Gastrocnemius medialis (tissue), 4 donors: ENCODE measurements around the gene NRG3. TPM values are rescaled to one million over a fixed set of nuclear protein-coding genes. Genes with fewer than 3 reads are reported as not detected.

Source experiments
- ATAC-seq, 2 donors: fragments of 150-250 bp; one replicate each; pipeline ENCODE4 v1.9.1; 2016
- DNase-seq, 2 donors: peaks; one replicate each; pipeline ENCODE4 v3.0.0-alpha.2; 2019
- H3K27ac ChIP-seq, 4 donors: fragments of 200-600 bp; sonication (generic); 1 replicate in 1 of 4; 2 replicates in 3 of 4; pipeline ENCODE4 v1.5.1; 2016 to 2018; ENCODE audit warnings: mild to moderate bottlenecking in 2 of 4, moderate library complexity in 1 of 4
- H3K27me3 ChIP-seq, 3 donors: fragments of 200-600 bp; sonication (generic) in 2 of 3; 1 replicate in 1 of 3; 2 replicates in 2 of 3; pipeline versions ENCODE4 v1.5.1 to v1.6.0; 2016 to 2019; ENCODE audit warnings: mild to moderate bottlenecking in 1 of 3, moderate library complexity in 1 of 3
- H3K36me3 ChIP-seq, 2 donors: fragments of 200-600 bp; sonication (generic) in 1 of 2; one replicate each; pipeline ENCODE4 v1.5.1; 2017 to 2018
- H3K4me1 ChIP-seq, 2 donors: fragments of 200-600 bp; sonication (generic) in 1 of 2; one replicate each; pipeline ENCODE4 v1.5.1; 2016 to 2017; ENCODE audit warnings: mild to moderate bottlenecking in 2 of 2
- H3K4me3 ChIP-seq, 4 donors: fragments of 200-600 bp; sonication (generic) in 3 of 4; 1 replicate in 1 of 4; 2 replicates in 3 of 4; pipeline ENCODE4 v1.5.1; 2016 to 2019; ENCODE audit warnings: mild to moderate bottlenecking in 2 of 4
- H3K9me3 ChIP-seq, 3 donors: fragments of 200-600 bp; sonication (generic) in 2 of 3; 1 replicate in 1 of 3; 2 replicates in 2 of 3; pipeline ENCODE4 v1.5.1; 2016 to 2019
- POLR2A ChIP-seq, 2 donors: fragments of 450-650 bp; IDR thresholded peaks; one replicate each; pipeline ENCODE4 v1.6.1; 2017; ENCODE audit warnings: antibody characterized with exemption in 2 of 2, mild to moderate bottlenecking in 2 of 2, moderate library complexity in 2 of 2
- in situ Hi-C, 4 donors: fragments of 200-750 bp; cut with MboI; loops; one replicate each; pipeline versions ENCODE4 v1.15.0 to v1.8.0; 2017; ENCODE audit warnings: low sequenced_read_pairs in 4 of 4
- intact Hi-C: fragments of 100-400 bp; cut with DNase I; formaldehyde crosslinking; loops from one replicate; pipeline ENCODE4 v1.15.1; 2023; ENCODE audit warnings: low total_unique reads
- total RNA-seq, 4 donors: library from RNA; depleted of rRNA; stranded (reverse); fragments of >200 nt; gene quantifications; one replicate each; pipeline versions ENCODE4 v1.1.0 to v1.2.3, GENCODE V29; 2016
- TF ChIP-seq, protein P1 (sequence below), 5 experiments: fragments of 450-650 bp in 3 of 5; fragments of 200-600 bp in 2 of 5; sonication (generic) in 2 of 5; IDR thresholded peaks in 4 of 5; conservative IDR thresholded peaks in 1 of 5; 1 replicate in 4 of 5; 2 replicates in 1 of 5; pipeline ENCODE4 v1.5.1; 2016 to 2019; ENCODE audit warnings: antibody characterized with exemption in 5 of 5, mild to moderate bottlenecking in 3 of 5, moderate library complexity in 3 of 5

NRG3 gene
- total RNA-seq, 4 donors from 2014 or later, result not detected

GRCh38 chr10:82932451-82932850 is 1057.5 kb downstream of the NRG3 start:
- Histone ChIP-seq H3K4me1 (no peaks in the 10 kb centered on the region), H3K9me3 (no peaks in the 10 kb centered on the region), H3K27me3 (no peaks in the 10 kb centered on the region), H3K4me3 (no peak overlapping the region), H3K27ac (no peak overlapping the region), H3K36me3 (no peaks in the 10 kb centered on the region)
- TF ChIP-seq, protein P1, sequence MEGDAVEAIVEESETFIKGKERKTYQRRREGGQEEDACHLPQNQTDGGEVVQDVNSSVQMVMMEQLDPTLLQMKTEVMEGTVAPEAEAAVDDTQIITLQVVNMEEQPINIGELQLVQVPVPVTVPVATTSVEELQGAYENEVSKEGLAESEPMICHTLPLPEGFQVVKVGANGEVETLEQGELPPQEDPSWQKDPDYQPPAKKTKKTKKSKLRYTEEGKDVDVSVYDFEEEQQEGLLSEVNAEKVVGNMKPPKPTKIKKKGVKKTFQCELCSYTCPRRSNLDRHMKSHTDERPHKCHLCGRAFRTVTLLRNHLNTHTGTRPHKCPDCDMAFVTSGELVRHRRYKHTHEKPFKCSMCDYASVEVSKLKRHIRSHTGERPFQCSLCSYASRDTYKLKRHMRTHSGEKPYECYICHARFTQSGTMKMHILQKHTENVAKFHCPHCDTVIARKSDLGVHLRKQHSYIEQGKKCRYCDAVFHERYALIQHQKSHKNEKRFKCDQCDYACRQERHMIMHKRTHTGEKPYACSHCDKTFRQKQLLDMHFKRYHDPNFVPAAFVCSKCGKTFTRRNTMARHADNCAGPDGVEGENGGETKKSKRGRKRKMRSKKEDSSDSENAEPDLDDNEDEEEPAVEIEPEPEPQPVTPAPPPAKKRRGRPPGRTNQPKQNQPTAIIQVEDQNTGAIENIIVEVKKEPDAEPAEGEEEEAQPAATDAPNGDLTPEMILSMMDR (IDR thresholded peaks at IDR 0.05 in 4 of 5, conservative IDR thresholded peaks at IDR 0.05 in 1 of 5), result no peak
- TF ChIP-seq POLR2A (IDR thresholded peaks at IDR 0.05), result no peak
- no peak for DNase-seq
- ATAC-seq, result no peak
- intact Hi-C loops, result no loop called here
- in situ Hi-C loops, result no loop called here

GRCh38 chr10:82934429-82934828 is 1059.4 kb downstream of the NRG3 start:
- DNase-seq, result no peak
- H3K4me3 ChIP-seq, result no peak overlapping the region
- ATAC-seq, result no peak
- in situ Hi-C loops, result no loop called here
- no peak overlapping the region for H3K27ac ChIP-seq
- H3K9me3 ChIP-seq, result no peaks in the 10 kb centered on the region
- intact Hi-C loops, result no loop called here
- H3K36me3 ChIP-seq, result no peaks in the 10 kb centered on the region
- no peaks in the 10 kb centered on the region for H3K27me3 ChIP-seq
- H3K4me1 ChIP-seq, result no peaks in the 10 kb centered on the region
- TF ChIP-seq POLR2A (IDR thresholded peaks at IDR 0.05), result no peak
- TF ChIP-seq, protein P1 (IDR thresholded peaks at IDR 0.05 in 4 of 5, conservative IDR thresholded peaks at IDR 0.05 in 1 of 5), result no peak

DNA sequence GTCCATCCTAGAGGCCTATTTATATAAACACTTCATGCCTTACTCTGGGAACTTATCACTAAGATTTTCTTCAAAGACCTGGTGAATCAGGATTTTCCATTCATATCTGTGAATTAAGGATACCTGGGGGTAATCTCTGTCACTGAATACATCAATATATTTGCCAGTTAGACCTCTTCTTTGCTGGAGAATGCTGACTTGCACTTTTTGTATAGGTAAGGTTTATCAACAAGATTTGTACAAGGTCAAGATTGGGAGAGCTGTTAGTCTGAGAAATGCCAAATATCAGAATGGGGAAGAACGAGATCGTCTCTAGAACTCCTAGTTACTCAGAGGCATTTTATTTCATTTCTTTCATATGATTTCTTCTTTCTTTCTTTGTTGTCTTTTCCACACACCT is 1060.0 kb downstream of the NRG3 start:
- Histone ChIP-seq H3K4me1 (no peaks in the 10 kb centered on the region), H3K27me3 (no peaks in the 10 kb centered on the region), H3K27ac (no peak overlapping the region), H3K9me3 (no peaks in the 10 kb centered on the region), H3K4me3 (no peak overlapping the region), H3K36me3 (no peaks in the 10 kb centered on the region)
- intact Hi-C loops (no loop called here), in situ Hi-C loops (no loop called here)
- TF ChIP-seq, protein P1 (IDR thresholded peaks at IDR 0.05 in 4 of 5, conservative IDR thresholded peaks at IDR 0.05 in 1 of 5), result no peak
- no peak for TF ChIP-seq POLR2A (IDR thresholded peaks at IDR 0.05)
- ATAC-seq (no peak), DNase-seq (no peak)

DNA sequence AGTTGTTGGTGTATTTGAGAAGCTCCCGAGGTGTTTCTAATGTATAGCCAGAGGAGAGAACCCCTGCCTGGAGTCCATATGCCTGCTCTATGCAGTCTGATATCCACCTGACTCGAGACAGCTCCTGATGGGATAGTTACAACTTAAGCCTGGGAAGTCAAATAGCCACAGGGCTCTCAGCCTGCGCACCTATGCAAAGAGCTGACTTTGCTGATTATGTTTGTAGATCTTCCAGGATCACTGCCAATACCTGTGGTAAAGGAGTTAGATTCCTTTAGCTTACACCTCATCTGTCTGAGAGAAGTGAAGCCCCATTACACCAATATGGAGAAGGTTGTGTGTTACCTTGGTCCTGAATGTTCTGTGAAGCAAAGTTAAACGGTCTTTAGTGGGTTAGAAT is 1063.3 kb downstream of the NRG3 start:
- ATAC-seq (no peak), DNase-seq (no peak)
- intact Hi-C loops, result no loop called here
- no peak overlapping the region for H3K27ac ChIP-seq
- in situ Hi-C loops, result no loop called here
- no peaks in the 10 kb centered on the region for H3K9me3 ChIP-seq
- TF ChIP-seq, protein P1 (IDR thresholded peaks at IDR 0.05 in 4 of 5, conservative IDR thresholded peaks at IDR 0.05 in 1 of 5), result no peak
- TF ChIP-seq POLR2A (IDR thresholded peaks at IDR 0.05), result no peak
- H3K4me3 ChIP-seq, result no peak overlapping the region
- no peaks in the 10 kb centered on the region for H3K36me3 ChIP-seq
- no peaks in the 10 kb centered on the region for H3K4me1 ChIP-seq
- H3K27me3 ChIP-seq, result no peaks in the 10 kb centered on the region
